CD4-positive, alpha-beta T cell (primary cell): ENCODE data around the gene PCTP. TPM values are rescaled to one million over a fixed set of nuclear protein-coding genes. Genes with fewer than 3 reads are reported as not detected.

ENCODE experiments used
- ATAC-seq: fragments of 200-7000 bp; cut with Tn5 transposase; one replicate; pipeline ENCODE4 v1.10.0; 2022; ENCODE audit warnings: mild to moderate bottlenecking; ENCODE audit not compliant: poor library complexity
- CTCF ChIA-PET: fragments of 350-600 bp; sonication (Branson Sonifier 250); formaldehyde crosslinking; loops from one replicate; lab custom pipeline; 2021; ENCODE audit warnings: antibody characterized with exemption, inconsistent platforms; lab: Charles Lee
- POLR2A ChIA-PET: fragments of 350-600 bp; sonication (Branson Sonifier 250); formaldehyde crosslinking; loops from one replicate; lab custom pipeline; 2021; ENCODE audit warnings: antibody characterized with exemption, inconsistent platforms; lab: Charles Lee
- DNase-seq, 14 experiments: peaks; one replicate each; pipeline ENCODE4 v3.0.0-alpha.2; 2013 to 2020; ENCODE audit warnings: mixed read lengths in 2 of 14
- H3K27ac ChIP-seq, 2 donors: one replicate each; pipeline versions ENCODE4 v1.5.1 to v1.7.0; 2013; ENCODE audit warnings: low read length in 2 of 2, low read depth in 1 of 2, mild to moderate bottlenecking in 1 of 2
- H3K27me3 ChIP-seq, 2 experiments: 1 replicate in 1 of 2; 2 replicates in 1 of 2; pipeline versions ENCODE4 v1.6.1 to v1.7.0; 2013; ENCODE audit warnings: low read length in 2 of 2, control low read depth in 1 of 2, mild to moderate bottlenecking in 1 of 2, moderate library complexity in 1 of 2; ENCODE audit not compliant: insufficient read depth in 2 of 2, control insufficient read depth in 1 of 2
- H3K36me3 ChIP-seq: one replicate; pipeline ENCODE4 v1.6.1; 2013; ENCODE audit warnings: low read length, control low read depth; ENCODE audit not compliant: insufficient read depth
- H3K4me1 ChIP-seq: one replicate; pipeline ENCODE4 v1.6.1; 2013; ENCODE audit warnings: low read length, control low read depth; ENCODE audit not compliant: insufficient read depth
- H3K4me3 ChIP-seq: one replicate; pipeline ENCODE4 v1.5.1; 2013; ENCODE audit warnings: mild to moderate bottlenecking, low read length, moderate library complexity
- H3K9me3 ChIP-seq, 2 experiments: 1 replicate in 1 of 2; 2 replicates in 1 of 2; pipeline versions ENCODE4 v1.6.1 to v1.7.0; 2013; ENCODE audit warnings: low read length in 2 of 2, mild to moderate bottlenecking in 2 of 2, control low read depth in 1 of 2, moderate library complexity in 1 of 2; ENCODE audit not compliant: control insufficient read depth in 1 of 2, insufficient read depth in 1 of 2
- H3K27ac Mint-ChIP-seq: one replicate; pipeline ENCODE4 v1.8.0; 2020; ENCODE audit warnings: mixed read lengths
- H3K27me3 Mint-ChIP-seq: one replicate; pipeline ENCODE4 v1.8.0; 2021; ENCODE audit warnings: mixed read lengths
- H3K36me3 Mint-ChIP-seq: one replicate; pipeline ENCODE4 v1.8.0; 2021; ENCODE audit warnings: low read depth, mixed read lengths
- H3K4me1 Mint-ChIP-seq: one replicate; pipeline ENCODE4 v1.8.0; 2021; ENCODE audit warnings: low read depth, mixed read lengths
- H3K4me3 Mint-ChIP-seq: one replicate; pipeline ENCODE4 v1.8.0; 2020; ENCODE audit warnings: mild to moderate bottlenecking, mixed read lengths
- H3K9me3 Mint-ChIP-seq: one replicate; pipeline ENCODE4 v1.8.0; 2020; ENCODE audit warnings: mixed read lengths
- CTCF ChIP-seq: fragments of 200-600 bp; IDR thresholded peaks from one replicate; pipeline ENCODE4 v1.8.0; 2022; ENCODE audit warnings: antibody characterized with exemption, mild to moderate bottlenecking
- intact Hi-C, 2 experiments: fragments of 100-400 bp; cut with DNase I in 1 of 2; cut with micrococcal nuclease in 1 of 2; formaldehyde crosslinking; loops; one replicate each; pipeline versions ENCODE4 v1.15.1 to v1.9.0; 2023 to 2025; cut with DNase I, micrococcal nuclease
- polyA plus RNA-seq, 2 donors: library from polyadenylated mRNA; unstranded; fragments of 120-200 nt; gene quantifications; one replicate each; pipeline ENCODE4 v1.2.1, GENCODE V29; 2013
- total RNA-seq, 174 experiments: library from RNA in 2 of 174; stranded (reverse) in 2 of 174; gene quantifications; one replicate each; pipeline ENCODE4 v1.2.3 and lab custom pipeline; 2021 to 2026

PCTP gene
- total RNA-seq = 1 to 10 TPM; 1.1 to 1.2 TPM
- 6.8 TPM for polyA plus RNA-seq (2013, experiment 1 of 2)
- 5.3 TPM for polyA plus RNA-seq (2013, experiment 2 of 2)
- 0.40 to 13.6 (median 5.3) reads per million in 172 experiments for total RNA-seq (lab: John Stamatoyannopoulos, UW)

DNA sequence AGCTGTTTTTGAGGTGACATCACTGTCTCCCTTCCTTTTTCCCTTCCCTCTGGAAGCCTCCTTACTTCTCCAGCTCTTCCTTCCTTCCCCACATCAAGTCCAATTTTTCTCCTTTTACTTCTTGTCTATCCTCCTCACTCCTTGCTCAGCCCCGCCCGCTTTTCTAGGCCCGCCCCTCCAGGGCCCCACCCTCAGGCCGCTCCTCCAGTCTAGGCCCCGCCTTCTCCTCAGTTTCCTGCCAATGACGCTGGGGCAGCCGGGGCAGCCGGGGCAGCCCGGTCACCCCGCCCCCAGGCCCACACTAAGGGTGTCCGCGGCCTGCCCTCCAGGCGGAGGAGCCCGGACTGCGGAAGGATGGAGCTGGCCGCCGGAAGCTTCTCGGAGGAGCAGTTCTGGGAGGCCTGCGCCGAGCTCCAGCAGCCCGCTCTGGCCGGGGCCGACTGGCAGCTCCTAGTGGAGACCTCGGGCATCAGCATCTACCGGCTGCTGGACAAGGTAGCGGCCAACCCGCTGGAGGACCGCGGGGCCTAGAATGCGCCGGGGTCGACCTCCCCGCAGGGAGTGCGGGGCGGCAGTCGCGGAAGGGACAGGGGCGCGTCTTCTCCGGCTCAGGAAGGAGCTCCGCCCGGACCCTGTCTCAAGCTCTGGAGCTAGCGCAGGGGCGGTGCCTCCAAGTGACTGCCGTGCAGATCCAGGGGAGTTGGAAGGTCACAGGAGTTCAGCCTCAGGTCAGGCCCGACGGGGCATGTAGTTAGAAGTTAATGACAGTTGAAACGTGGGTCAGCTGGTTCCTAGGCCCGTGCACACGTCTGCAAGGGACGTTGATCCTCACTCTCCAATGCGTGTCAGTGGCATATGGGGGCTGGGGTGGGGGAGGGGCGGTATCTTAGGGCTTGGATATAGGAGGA, at the start of gene PCTP:
Gene PCTP, plus strand, starts transcription at position 302 of the 908 bp plus-strand sequence. Its CDS starts 53 bp downstream, at position 355.
- CTCF ChIA-PET = interaction anchor here (1.6 to 1.7 kb wide), 2 partner anchors 11 to 13 kb away, joined by 6 to 7 read pairs; no protein-coding TSS in a partner anchor
- H3K4me1 ChIP-seq = peaks cover 11% of the 10 kb centered on the region
- H3K9me3 ChIP-seq = no peaks in the 10 kb centered on the region
- peak; percentile 54 to 88 (median 74) for DNase-seq
- Mint-ChIP-seq H3K9me3 (no peaks in the 10 kb centered on the region), H3K27ac (peak within 1 kb of the TSS; percentile 32), H3K4me3 (peak within 1 kb of the TSS; percentile 88), H3K27me3 (peaks cover 26% of the 10 kb centered on the region), H3K4me1 (peaks cover 23% of the 10 kb centered on the region), H3K36me3 (no peaks in the 10 kb centered on the region)
- H3K36me3 ChIP-seq = no peaks in the 10 kb centered on the region
- intact Hi-C loops = loop anchor here in 1 of 2 experiments (10.0 kb wide), 1 partner anchor 326 kb away; the partner anchor contains the start of gene MMD
- ATAC-seq = peak; percentile 97
- POLR2A ChIA-PET = interaction anchor here (1.2 kb wide), 1 partner anchor 1029 kb away, joined by 3 read pairs; no protein-coding TSS in a partner anchor
- peak within 1 kb of the TSS; percentile 93 for H3K4me3 ChIP-seq
- H3K27ac ChIP-seq = peak within 1 kb of the TSS in 1 of 2 donors; percentile 35
- peaks cover 3 to 20% of the 10 kb centered on the region in 2 experiments for H3K27me3 ChIP-seq
- peak; percentile 49 for TF ChIP-seq CTCF

DNA sequence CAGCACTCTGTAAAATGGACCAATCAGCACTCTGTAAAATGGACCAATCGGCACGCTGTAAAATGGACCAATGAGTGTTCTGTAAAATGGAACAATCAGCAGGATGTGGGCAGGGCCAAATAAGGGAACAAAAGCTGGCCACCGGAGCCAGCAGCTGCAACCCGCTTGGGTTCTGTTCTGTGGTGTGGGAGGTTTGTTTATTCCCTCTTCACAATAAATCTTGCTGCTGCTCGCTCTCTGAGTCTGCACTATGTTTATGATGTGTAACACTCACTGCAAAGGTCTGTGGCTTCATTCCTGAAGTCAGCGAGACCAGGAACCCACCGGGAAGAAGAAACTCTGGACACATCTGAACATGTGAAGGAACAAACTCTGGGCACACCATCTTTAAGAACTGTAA, 48.7 kb upstream of the PCTP start:
- no peak overlapping the region for H3K4me3 Mint-ChIP-seq
- Histone ChIP-seq H3K4me3 (no peak overlapping the region), H3K4me1 (no peaks in the 10 kb centered on the region), H3K9me3 (peaks cover 0 to 3% of the 10 kb centered on the region in 2 experiments), H3K27me3 (peaks cover 3 to 11% of the 10 kb centered on the region in 2 experiments), H3K27ac (no peak overlapping the region), H3K36me3 (no peaks in the 10 kb centered on the region)
- no peak overlapping the region for H3K27ac Mint-ChIP-seq
- peaks cover 56% of the 10 kb centered on the region for H3K27me3 Mint-ChIP-seq
- intact Hi-C loops = no loop called here
- ChIA-PET CTCF (no interaction called here), POLR2A (no interaction called here)
- no peak for DNase-seq
- H3K36me3 Mint-ChIP-seq = no peaks in the 10 kb centered on the region
- TF ChIP-seq CTCF = no peak
- no peaks in the 10 kb centered on the region for H3K4me1 Mint-ChIP-seq
- H3K9me3 Mint-ChIP-seq = no peaks in the 10 kb centered on the region
- no peak for ATAC-seq

DNA sequence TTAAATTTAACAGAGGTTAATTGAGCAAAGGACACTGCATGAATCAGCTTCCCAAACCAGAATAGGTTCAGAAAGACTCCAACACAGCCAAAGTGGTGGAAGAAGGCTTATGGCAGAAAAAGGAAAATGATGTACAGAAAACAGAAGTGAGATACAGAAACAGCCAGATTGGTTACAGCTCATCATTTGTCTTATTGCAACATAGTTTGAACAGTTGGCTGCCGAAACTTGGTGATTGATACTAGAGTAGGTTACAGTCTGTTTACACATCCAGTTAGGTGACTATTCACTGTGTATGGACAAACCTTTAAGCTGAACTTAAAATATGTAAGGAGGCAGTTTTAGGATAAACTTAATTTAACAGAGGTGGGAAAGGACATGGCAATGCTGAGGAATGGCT, 46.5 kb upstream of the PCTP start:
- no peaks in the 10 kb centered on the region for H3K9me3 Mint-ChIP-seq
- ATAC-seq = no peak
- H3K36me3 ChIP-seq = no peaks in the 10 kb centered on the region
- H3K27me3 Mint-ChIP-seq = peaks cover 45% of the 10 kb centered on the region
- no peak overlapping the region for H3K4me3 Mint-ChIP-seq
- TF ChIP-seq CTCF = no peak
- no peak overlapping the region for H3K27ac ChIP-seq
- peak in 2 of 14 experiments; percentile 4 to 15 for DNase-seq
- CTCF ChIA-PET = interaction anchor here (0.7 kb wide), 2 partner anchors 14 to 20 kb away, joined by 3 to 5 read pairs; no protein-coding TSS in a partner anchor
- H3K4me3 ChIP-seq = no peak overlapping the region
- no peaks in the 10 kb centered on the region for H3K4me1 ChIP-seq
- H3K27ac Mint-ChIP-seq = no peak overlapping the region
- POLR2A ChIA-PET = no interaction called here
- no peaks in the 10 kb centered on the region for H3K4me1 Mint-ChIP-seq
- intact Hi-C loops = no loop called here
- peaks cover 0 to 3% of the 10 kb centered on the region in 2 experiments for H3K9me3 ChIP-seq
- H3K36me3 Mint-ChIP-seq = no peaks in the 10 kb centered on the region
- peaks cover 3 to 11% of the 10 kb centered on the region in 2 experiments for H3K27me3 ChIP-seq
